Gastroesophageal sphincter (tissue), 3 donors: ENCODE data around the gene F2R.

Experiments used
- EP300 ChIP-seq: sonication (generic); formaldehyde crosslinking; IDR thresholded peaks from one replicate; pipeline ENCODE4 v1.6.1; 2017; ENCODE audit warnings: antibody characterized with exemption, mild to moderate bottlenecking
- TF ChIP-seq, protein P1 (sequence below), 4 experiments: fragments of 200-600 bp in 2 of 4; fragments of 450-650 bp in 2 of 4; sonication (generic) in 1 of 4; IDR thresholded peaks; one replicate each; pipeline ENCODE4 v1.5.1; 2017 to 2019; ENCODE audit warnings: antibody characterized with exemption in 4 of 4, mild to moderate bottlenecking in 2 of 4, moderate library complexity in 2 of 4

DNA sequence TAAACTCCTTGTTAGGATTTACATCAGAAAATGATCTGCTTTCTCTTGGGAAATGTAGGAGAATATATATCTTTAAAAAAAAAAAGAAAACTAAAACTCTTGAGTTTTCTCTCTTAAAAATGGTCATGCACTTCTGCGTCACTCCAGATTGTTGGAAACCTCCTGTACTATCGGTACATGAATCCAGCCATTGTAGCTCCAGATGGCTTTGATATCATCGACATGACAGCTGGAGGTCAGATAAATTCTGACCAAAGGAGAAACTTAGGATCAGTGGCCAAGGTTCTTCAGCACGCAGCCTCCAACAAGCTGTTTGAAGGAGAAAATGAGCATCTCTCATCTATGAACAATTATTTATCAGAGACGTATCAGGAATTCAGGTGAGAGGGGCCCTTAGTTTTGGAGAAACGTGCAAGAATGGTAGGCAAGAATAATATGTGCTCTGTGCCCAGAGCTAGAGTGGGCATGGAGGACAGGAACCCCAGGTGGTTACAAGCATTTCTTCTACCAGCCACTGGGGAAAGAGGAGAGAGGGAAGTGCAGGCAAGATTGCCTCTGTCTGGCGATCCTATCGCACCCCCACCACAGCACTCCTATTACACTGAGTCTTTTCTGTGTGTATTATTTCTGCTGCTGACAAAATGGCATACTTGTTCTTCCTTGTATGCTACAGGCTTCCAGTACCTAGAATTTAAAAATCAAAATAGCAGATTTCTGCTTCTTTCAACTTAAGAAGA, 41.4 kb upstream of the F2R start:
- TF ChIP-seq, protein P1, sequence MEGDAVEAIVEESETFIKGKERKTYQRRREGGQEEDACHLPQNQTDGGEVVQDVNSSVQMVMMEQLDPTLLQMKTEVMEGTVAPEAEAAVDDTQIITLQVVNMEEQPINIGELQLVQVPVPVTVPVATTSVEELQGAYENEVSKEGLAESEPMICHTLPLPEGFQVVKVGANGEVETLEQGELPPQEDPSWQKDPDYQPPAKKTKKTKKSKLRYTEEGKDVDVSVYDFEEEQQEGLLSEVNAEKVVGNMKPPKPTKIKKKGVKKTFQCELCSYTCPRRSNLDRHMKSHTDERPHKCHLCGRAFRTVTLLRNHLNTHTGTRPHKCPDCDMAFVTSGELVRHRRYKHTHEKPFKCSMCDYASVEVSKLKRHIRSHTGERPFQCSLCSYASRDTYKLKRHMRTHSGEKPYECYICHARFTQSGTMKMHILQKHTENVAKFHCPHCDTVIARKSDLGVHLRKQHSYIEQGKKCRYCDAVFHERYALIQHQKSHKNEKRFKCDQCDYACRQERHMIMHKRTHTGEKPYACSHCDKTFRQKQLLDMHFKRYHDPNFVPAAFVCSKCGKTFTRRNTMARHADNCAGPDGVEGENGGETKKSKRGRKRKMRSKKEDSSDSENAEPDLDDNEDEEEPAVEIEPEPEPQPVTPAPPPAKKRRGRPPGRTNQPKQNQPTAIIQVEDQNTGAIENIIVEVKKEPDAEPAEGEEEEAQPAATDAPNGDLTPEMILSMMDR (IDR thresholded peaks at IDR 0.05), result no peak
- TF ChIP-seq EP300, result no peak
